Activated naive CD8-positive, alpha-beta T cell (primary cell): ENCODE data around the gene ASMT.
"Not testable (repeated sequence)": the region's sequence is repeated elsewhere in the genome, so short reads cannot be mapped to it uniquely, and the experiment has no call there.

Experiments used
- H3K27ac Mint-ChIP-seq: one replicate; pipeline ENCODE4 v1.8.0; 2021; ENCODE audit warnings: mixed read lengths
- H3K27me3 Mint-ChIP-seq: one replicate; pipeline ENCODE4 v1.8.0; 2021; ENCODE audit warnings: mixed read lengths
- H3K36me3 Mint-ChIP-seq: one replicate; pipeline ENCODE4 v1.8.0; 2021; ENCODE audit warnings: mixed read lengths
- H3K4me1 Mint-ChIP-seq: one replicate; pipeline ENCODE4 v1.8.0; 2021; ENCODE audit warnings: low read depth, mixed read lengths
- H3K4me3 Mint-ChIP-seq: one replicate; pipeline ENCODE4 v1.8.0; 2021; ENCODE audit warnings: mild to moderate bottlenecking, mixed read lengths
- H3K9me3 Mint-ChIP-seq: one replicate; pipeline ENCODE4 v1.8.0; 2021; ENCODE audit warnings: low read depth, mixed read lengths

The ASMT gene, protein sequence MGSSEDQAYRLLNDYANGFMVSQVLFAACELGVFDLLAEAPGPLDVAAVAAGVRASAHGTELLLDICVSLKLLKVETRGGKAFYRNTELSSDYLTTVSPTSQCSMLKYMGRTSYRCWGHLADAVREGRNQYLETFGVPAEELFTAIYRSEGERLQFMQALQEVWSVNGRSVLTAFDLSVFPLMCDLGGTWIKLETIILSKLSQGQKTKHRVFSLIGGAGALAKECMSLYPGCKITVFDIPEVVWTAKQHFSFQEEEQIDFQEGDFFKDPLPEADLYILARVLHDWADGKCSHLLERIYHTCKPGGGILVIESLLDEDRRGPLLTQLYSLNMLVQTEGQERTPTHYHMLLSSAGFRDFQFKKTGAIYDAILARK

GRCh38 chrX:1614927-1615326 lies at the start of gene ASMT:
TSS of gene ASMT (plus strand) at chrX:1615059. CDS start at chrX:1615200, 141 bp downstream.
- Mint-ChIP-seq H3K4me3 (no peak within 1 kb of the TSS), H3K27me3 (no peaks in the 10 kb centered on the region), H3K9me3 (no peaks in the 10 kb centered on the region), H3K36me3 (no peaks in the 10 kb centered on the region), H3K4me1 (no peaks in the 10 kb centered on the region), H3K27ac (no peak within 1 kb of the TSS)

DNA sequence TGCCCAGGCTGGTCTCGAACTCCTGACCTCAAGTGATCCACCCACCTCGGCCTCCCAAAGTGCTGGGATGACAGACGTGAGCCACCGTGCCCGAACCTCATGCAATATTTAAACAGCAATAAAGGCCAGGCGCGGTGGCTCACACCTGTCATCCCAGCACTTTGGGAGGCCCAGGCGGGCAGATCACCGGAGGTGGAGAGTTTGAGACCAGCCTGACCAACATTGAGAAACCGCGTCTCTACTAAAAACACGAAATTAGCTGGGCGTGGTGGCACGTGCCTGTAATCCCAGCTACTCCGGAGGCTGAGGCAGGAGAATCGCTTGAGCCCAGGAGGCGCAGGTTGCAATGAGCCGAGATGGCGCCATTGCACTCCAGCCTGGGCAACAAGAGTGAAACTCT lies 40.7 kb upstream of the ASMT start:
- not testable (repeated sequence) for H3K27me3 Mint-ChIP-seq, H3K4me3 Mint-ChIP-seq

DNA sequence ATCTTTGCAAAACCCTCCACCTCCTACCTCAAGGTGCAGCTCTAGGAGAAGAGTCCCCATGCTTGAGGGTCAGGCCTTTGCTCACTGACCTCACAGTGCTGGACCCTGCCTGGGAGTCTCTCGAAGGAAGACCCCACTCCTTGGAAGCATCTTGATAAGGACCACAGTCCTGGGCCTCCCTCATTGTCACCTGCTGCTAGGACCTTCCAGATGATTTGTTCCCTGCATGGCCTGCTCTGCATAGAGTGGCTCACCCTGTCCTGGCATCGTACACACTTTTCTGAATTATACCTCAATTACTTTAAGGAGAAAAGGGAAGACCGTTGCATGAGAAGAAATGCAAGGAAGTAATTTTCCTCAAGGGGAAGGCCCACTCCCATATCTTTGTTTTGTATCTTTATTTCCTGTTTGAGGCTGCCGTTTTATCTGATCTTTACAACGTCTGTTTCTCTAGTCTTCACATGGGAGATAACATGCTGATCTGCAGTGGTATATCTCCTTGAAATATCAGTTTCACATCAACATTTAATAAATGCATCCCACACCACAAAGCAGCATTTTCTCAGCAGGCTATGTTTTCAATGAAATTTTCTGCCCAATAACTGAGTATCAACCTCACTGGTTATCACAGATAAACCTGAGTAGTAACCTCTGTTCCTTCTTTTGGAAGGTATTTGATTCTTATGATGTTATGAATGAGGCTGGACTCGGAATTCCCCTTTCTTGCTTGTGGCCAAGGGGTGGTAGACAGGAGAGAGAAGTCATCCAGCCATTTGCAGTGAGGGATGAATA lies 38.5 kb upstream of the ASMT start:
- Mint-ChIP-seq H3K36me3 (no peaks in the 10 kb centered on the region), H3K4me1 (peaks cover 14% of the 10 kb centered on the region), H3K4me3 (no peak overlapping the region), H3K9me3 (no peaks in the 10 kb centered on the region), H3K27ac (no peak overlapping the region), H3K27me3 (no peaks in the 10 kb centered on the region)

More for the DNA sequence above, 40.7 kb upstream of the ASMT start:
- H3K9me3 Mint-ChIP-seq, H3K27ac Mint-ChIP-seq, H3K36me3 Mint-ChIP-seq: not testable (repeated sequence)
- H3K4me1 Mint-ChIP-seq: peaks cover 18% of the 10 kb centered on the region

DNA sequence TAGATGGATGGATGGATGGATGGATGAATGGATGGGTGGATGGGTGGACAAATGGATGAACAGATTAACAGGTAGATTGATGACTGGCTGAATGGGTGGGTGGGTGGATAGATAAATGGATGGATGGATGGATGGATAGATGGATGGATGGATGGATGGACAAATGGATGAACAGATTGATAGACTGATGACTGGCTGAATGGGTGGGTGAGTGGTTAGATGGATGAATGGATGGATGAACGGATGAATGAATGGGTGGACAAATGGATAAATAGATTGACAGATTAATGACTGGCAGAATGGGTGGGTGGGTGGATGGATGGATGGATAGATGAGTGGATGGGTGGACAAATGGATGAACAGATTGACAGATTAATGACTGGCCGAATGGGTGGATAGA lies 37.0 kb upstream of the ASMT start:
- no peak overlapping the region for H3K4me3 Mint-ChIP-seq
- H3K27me3 Mint-ChIP-seq: no peaks in the 10 kb centered on the region
- no peaks in the 10 kb centered on the region for H3K36me3 Mint-ChIP-seq
- no peak overlapping the region for H3K27ac Mint-ChIP-seq
- H3K9me3 Mint-ChIP-seq: no peaks in the 10 kb centered on the region
- H3K4me1 Mint-ChIP-seq: peaks cover 16% of the 10 kb centered on the region

GRCh38 chrX:1578511-1579173 lies 36.2 kb upstream of the ASMT start:
- Mint-ChIP-seq H3K9me3 (no peaks in the 10 kb centered on the region), H3K27me3 (no peaks in the 10 kb centered on the region), H3K4me3 (no peak overlapping the region), H3K27ac (peak overlapping the region; percentile 16), H3K4me1 (peaks cover 22% of the 10 kb centered on the region), H3K36me3 (no peaks in the 10 kb centered on the region)

GRCh38 chrX:1581132-1581531 lies 33.7 kb upstream of the ASMT start:
- peaks cover 25% of the 10 kb centered on the region for H3K4me1 Mint-ChIP-seq
- no peaks in the 10 kb centered on the region for H3K9me3 Mint-ChIP-seq
- no peak overlapping the region for H3K27ac Mint-ChIP-seq
- no peak overlapping the region for H3K4me3 Mint-ChIP-seq
- H3K36me3 Mint-ChIP-seq: no peaks in the 10 kb centered on the region
- H3K27me3 Mint-ChIP-seq: no peaks in the 10 kb centered on the region

DNA sequence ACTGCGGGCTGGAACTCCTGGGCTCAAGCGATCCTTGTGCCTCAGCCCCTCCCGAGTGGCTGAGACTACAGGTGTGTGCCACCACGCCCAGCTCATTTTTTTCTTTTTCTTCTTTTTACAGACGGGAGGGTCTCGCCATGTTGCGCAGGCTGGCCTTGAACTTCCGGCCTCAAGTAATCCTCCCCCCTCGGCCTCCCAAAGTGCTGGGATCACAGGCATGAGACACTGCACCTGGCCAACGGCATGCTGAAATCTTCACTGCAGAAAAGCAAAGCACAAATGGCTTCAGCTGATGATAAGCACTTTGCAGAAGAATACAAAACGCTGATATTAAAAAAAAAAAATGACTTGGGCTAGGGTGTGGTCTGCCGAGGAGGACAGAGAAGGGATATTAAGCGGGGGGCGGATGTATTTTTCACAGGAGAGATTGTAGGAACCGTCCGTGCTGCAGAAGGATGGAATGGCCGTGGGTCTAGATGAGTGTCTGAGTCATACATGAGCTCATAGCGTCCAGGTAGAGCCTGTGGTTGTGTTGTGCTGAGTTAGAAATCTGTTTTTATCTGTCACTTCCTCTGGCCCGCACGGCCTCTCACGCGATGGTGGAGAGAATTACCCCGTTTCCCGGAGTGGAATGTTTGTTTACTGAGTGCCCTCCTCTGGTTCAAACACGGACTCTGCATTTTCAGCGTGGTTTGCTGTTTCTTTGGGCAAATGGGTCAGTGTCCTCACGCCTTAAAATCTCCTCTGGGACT lies 32.0 kb upstream of the ASMT start:
- no peaks in the 10 kb centered on the region for H3K36me3 Mint-ChIP-seq
- no peak overlapping the region for H3K4me3 Mint-ChIP-seq
- peaks cover 29% of the 10 kb centered on the region for H3K4me1 Mint-ChIP-seq
- H3K27me3 Mint-ChIP-seq: no peaks in the 10 kb centered on the region
- H3K27ac Mint-ChIP-seq: peak overlapping the region; percentile 64
- no peaks in the 10 kb centered on the region for H3K9me3 Mint-ChIP-seq

- Mint-ChIP-seq H3K9me3 (no peaks in the 10 kb centered on the region), H3K27ac (no peak overlapping the region), H3K4me3 (no peak overlapping the region), H3K4me1 (peaks cover 31% of the 10 kb centered on the region), H3K36me3 (no peaks in the 10 kb centered on the region), H3K27me3 (no peaks in the 10 kb centered on the region)
These were observed 30.4 kb upstream of the ASMT start for GRCh38 chrX:1584237-1585011.

DNA sequence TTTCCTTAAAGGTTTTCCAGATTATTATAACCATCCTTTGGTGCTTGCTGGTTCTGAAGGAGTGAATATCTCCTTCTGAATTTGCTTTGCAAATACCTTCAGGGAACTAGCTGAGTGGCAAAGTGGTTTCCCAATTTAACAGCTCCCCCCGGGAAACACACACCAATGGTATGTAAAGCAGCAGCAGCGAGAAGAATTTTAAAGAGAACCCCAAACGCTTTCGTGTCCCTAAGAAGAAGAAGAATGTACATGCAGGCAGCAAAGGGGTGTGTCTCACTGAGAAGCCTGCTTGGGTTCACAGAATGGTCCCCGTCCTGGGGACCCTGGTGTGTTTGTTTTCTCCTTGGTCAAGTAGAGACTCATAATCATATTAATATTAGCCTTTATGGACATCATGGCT lies 27.7 kb upstream of the ASMT start:
- no peaks in the 10 kb centered on the region for H3K9me3 Mint-ChIP-seq
- H3K27ac Mint-ChIP-seq: no peak overlapping the region
- no peaks in the 10 kb centered on the region for H3K36me3 Mint-ChIP-seq
- peaks cover 24% of the 10 kb centered on the region for H3K4me1 Mint-ChIP-seq
- H3K27me3 Mint-ChIP-seq: no peaks in the 10 kb centered on the region
- H3K4me3 Mint-ChIP-seq: no peak overlapping the region

- Mint-ChIP-seq H3K27me3 (no peaks in the 10 kb centered on the region), H3K4me1 (peaks cover 21% of the 10 kb centered on the region), H3K4me3 (no peak overlapping the region), H3K36me3 (no peaks in the 10 kb centered on the region), H3K9me3 (no peaks in the 10 kb centered on the region), H3K27ac (peak overlapping the region; percentile 64)
These were observed 25.3 kb upstream of the ASMT start for GRCh38 chrX:1589356-1590130.

DNA sequence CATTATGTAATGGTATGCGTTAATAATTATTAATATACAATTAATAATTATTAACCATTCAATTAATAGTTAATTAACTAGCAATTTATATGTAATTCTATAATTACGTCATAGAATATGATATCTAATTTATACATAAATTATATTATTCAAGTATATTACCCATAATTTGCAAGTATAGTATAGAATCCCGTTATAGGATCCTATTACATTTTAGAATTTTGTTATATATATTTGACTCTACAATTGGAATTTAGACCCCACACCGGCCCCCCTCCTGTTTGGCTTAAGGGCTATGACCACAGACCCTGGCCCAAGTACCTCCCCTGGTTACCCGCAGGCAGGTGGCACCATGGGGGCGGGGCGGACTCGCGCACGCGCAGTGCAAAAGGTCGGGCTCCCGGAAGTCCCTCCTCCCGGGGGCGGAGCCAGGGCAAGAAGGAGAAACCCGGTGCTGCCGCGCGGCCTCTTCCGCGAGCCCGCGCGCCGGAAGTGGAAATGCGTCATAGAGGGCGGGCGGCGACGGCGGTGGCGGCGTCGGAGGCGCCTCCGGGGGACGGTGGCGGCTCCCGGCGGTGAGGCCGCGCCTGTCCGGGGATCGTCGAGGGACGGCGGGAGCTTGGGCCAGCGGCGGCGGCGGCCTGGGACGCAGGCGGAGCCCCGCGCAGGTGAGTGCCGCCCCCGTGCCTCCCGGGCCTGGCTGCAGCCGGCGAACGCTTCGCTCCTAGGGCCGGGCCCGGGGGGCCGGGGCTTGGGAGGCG lies 23.6 kb upstream of the ASMT start, which contains the start of gene AKAP17A:
Gene AKAP17A, plus strand, starts transcription at position 503 of the 761 bp plus-strand sequence. CDS start 1,859 bp downstream, outside the sequence.
- Mint-ChIP-seq H3K27me3 (no peaks in the 10 kb centered on the region), H3K9me3 (no peaks in the 10 kb centered on the region), H3K4me1 (peaks cover 30% of the 10 kb centered on the region), H3K4me3 (peak within 1 kb of the TSS; percentile 91), H3K36me3 (no peaks in the 10 kb centered on the region), H3K27ac (peak within 1 kb of the TSS; percentile 90)

- peaks cover 28% of the 10 kb centered on the region for H3K4me1 Mint-ChIP-seq
These were observed 22.9 kb upstream of the ASMT start for GRCh38 chrX:1591863-1592469.

More at GRCh38 chrX:1591863-1592469, 22.9 kb upstream of the ASMT start:
- Mint-ChIP-seq H3K9me3 (no peaks in the 10 kb centered on the region), H3K27ac (peak overlapping the region; percentile 90), H3K27me3 (no peaks in the 10 kb centered on the region), H3K4me3 (peak overlapping the region; percentile 91), H3K36me3 (no peaks in the 10 kb centered on the region)
